Measurements from ENCODE around the gene CHMP5.
A peak's percentile ranks its signal among the peaks of the same experiment; 100 is the strongest.

The CHMP5 gene

DNA sequence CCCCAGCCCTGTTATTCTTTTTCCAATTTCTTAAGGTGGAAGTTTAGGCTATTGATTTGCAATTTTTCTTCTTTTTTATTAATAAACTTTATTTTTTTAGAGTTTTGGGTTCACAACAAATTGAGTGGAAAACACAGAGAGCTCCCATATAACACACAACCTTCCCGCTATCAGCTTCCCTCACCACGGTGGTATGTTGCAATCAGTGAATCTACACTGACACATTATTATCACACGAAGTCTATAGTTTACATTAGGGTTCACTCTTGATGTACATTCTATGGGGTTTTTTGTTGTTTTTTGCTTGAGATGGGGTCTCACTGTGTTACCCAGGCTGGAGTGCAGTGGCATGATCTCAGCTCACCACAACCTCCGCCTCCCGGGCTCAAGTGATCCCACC, 20.7 kb downstream of the CHMP5 start:
- no peak overlapping the region for H3K4me3 ChIP-seq (ENCODE audit: low read depth, low read length)
- H3K79me2 ChIP-seq (ENCODE audit: control insufficient read depth, insufficient read depth, low read length, unreplicated experiment): no peaks in the 10 kb centered on the region
- no peaks in the 10 kb centered on the region for H3K4me1 ChIP-seq (ENCODE audit: control insufficient read depth, insufficient read depth, low read length, unreplicated experiment)
- no peak overlapping the region for H2AFZ ChIP-seq (ENCODE audit: low read length, unreplicated experiment)
- H3K36me3 ChIP-seq (ENCODE audit: insufficient read depth, low read length): peaks cover 16% of the 10 kb centered on the region
- H3K27ac ChIP-seq (ENCODE audit: low read depth, low read length): no peak overlapping the region
- H3K27me3 ChIP-seq (ENCODE audit: insufficient read depth, low read length): no peaks in the 10 kb centered on the region

DNA sequence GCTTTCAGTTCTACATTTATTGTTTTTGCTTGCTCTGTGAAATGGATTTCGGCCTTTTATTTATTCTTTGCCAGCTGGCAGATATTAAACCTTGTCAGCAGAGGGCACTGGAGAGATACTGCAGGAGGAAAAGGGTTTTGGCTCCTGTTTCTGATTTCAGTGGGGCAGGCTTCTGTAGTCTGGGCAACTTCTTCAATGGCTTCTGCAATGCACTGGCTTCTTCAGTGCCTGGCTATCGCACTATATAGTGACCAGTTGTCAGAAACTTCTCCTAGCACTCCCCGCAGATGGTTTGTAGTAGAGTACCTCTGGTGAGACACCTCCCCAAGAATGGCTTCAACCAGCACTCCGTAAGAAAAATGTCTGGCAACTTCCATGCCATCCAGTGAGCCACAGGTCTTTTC, 22.2 kb downstream of the CHMP5 start:
- Histone ChIP-seq H3K79me2 (ENCODE audit: control insufficient read depth, insufficient read depth, low read length, unreplicated experiment) (peaks cover 13% of the 10 kb centered on the region), H3K27ac (ENCODE audit: low read depth, low read length) (0 out of 2 replicates have a peak overlapping the region, but pooled peaks have one; percentile 15), H3K36me3 (ENCODE audit: insufficient read depth, low read length) (peaks cover 8% of the 10 kb centered on the region; the same call in 1 of the 2 replicates), H3K4me1 (ENCODE audit: control insufficient read depth, insufficient read depth, low read length, unreplicated experiment) (peaks cover 9% of the 10 kb centered on the region), H2AFZ (ENCODE audit: low read length, unreplicated experiment) (no peak overlapping the region), H3K4me3 (ENCODE audit: low read depth, low read length) (no peak overlapping the region), H3K27me3 (ENCODE audit: insufficient read depth, low read length) (no peaks in the 10 kb centered on the region)

DNA sequence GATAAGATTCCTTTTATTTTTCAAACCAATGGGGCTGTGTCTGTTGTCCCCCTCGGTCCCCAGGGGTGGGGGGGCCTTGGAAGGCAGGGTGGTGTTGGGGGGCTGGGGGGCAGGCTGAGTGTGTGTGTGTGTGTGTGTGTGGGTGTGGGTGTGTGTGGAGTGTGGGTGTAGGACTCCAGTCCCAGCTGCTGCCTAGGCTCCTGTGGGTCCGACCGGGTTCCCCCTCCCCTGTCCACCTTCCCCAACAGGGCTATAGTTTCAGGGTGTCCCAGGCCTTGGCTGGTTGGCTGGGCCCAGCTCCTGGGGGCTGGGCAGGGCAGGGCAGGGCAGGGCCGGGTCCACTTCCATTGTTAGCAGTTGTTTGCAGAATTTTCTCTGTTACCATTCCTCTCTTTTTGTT, 23.4 kb downstream of the CHMP5 start:
- H3K27ac ChIP-seq (ENCODE audit: low read depth, low read length): no peak overlapping the region

DNA sequence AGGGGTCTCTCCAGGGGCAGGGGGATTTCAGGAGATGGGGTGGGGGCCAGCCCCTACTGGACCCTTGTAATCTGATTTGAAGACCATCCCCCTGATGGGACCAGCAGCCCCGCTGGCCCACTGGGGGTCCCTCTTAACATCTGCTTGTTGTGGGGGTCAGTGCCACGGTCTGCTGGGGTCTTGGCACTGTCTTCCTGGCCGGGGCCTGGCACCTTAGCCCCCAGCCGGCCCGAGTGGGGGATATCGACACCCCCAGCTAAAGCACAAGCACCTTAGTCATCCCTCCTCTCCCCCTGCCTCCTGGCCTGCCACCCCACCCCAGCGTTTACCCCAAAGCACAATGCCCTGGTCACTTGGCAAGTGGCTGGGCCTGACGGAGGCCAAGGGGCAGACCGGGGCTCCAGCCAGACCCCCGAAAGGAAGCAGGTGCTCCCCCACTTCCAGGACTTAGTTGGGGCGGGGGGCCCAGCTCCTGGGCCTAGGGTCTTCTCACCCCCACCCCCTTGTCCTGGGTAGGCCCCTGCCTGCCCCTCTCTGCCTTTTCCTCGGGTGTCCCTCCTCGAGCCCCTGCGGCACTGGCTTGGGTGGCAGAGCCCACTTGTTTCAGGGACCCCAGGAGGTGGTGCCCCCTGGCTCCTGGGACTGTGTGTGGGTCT, 24.1 kb downstream of the CHMP5 start:
- Histone ChIP-seq H3K27me3 (ENCODE audit: insufficient read depth, low read length) (no peaks in the 10 kb centered on the region), H3K4me3 (ENCODE audit: low read depth, low read length) (no peak overlapping the region), H3K79me2 (ENCODE audit: control insufficient read depth, insufficient read depth, low read length, unreplicated experiment) (peaks cover 32% of the 10 kb centered on the region), H3K27ac (ENCODE audit: low read depth, low read length) (peak overlapping the region; percentile 99), H3K36me3 (ENCODE audit: insufficient read depth, low read length) (peaks cover 15% of the 10 kb centered on the region), H3K4me1 (ENCODE audit: control insufficient read depth, insufficient read depth, low read length, unreplicated experiment) (peaks cover 22% of the 10 kb centered on the region), H2AFZ (ENCODE audit: low read length, unreplicated experiment) (no peak overlapping the region)

More for the DNA sequence above, 23.4 kb downstream of the CHMP5 start:
- Histone ChIP-seq H3K36me3 (ENCODE audit: insufficient read depth, low read length) (peaks cover 10% of the 10 kb centered on the region), H3K79me2 (ENCODE audit: control insufficient read depth, insufficient read depth, low read length, unreplicated experiment) (peaks cover 24% of the 10 kb centered on the region), H3K27me3 (ENCODE audit: insufficient read depth, low read length) (no peaks in the 10 kb centered on the region), H2AFZ (ENCODE audit: low read length, unreplicated experiment) (no peak overlapping the region), H3K4me3 (ENCODE audit: low read depth, low read length) (no peak overlapping the region), H3K4me1 (ENCODE audit: control insufficient read depth, insufficient read depth, low read length, unreplicated experiment) (peaks cover 21% of the 10 kb centered on the region)

DNA sequence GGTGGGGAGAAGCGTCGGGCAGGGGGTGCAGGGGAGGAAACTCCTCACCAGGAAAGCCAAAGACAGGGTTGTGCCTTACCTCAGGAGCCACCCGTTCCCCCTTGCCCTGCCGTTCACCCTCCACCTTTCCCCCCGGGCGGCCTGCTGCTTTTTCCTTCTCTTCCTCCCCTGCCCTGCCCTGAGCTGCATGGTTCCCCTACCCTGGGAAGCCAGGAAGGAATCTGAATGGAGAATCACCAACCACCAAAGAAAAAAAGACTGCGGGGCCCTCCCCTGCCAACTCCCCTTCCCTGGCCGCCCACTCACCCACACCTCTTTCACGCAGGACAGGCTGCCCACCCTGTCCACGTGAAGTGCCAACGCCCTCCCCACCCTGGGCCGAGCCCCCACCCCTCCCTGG, 24.6 kb downstream of the CHMP5 start:
- Histone ChIP-seq H3K36me3 (ENCODE audit: insufficient read depth, low read length) (peaks cover 18% of the 10 kb centered on the region), H3K4me1 (ENCODE audit: control insufficient read depth, insufficient read depth, low read length, unreplicated experiment) (peaks cover 22% of the 10 kb centered on the region), H3K79me2 (ENCODE audit: control insufficient read depth, insufficient read depth, low read length, unreplicated experiment) (peaks cover 37% of the 10 kb centered on the region), H3K27ac (ENCODE audit: low read depth, low read length) (peak overlapping the region; percentile 99), H3K27me3 (ENCODE audit: insufficient read depth, low read length) (no peaks in the 10 kb centered on the region), H3K4me3 (ENCODE audit: low read depth, low read length) (peak overlapping the region; percentile 91), H2AFZ (ENCODE audit: low read length, unreplicated experiment) (no peak overlapping the region)

DNA sequence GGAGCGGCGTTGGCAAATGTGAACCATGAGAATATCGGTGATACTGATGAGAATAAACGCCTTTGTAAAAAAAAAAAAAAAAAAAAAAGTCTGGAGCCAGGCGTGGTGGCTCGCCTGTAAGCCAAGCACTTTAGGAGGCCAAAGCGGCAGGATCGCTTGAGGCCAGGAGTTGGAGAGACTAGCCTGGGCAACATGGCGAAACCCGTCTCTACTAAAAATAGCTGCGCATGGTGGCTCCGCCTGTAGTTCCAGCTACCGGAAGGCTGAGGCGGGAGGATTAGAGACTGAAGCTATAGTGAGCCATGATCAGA, 25.0 kb downstream of the CHMP5 start:
- H3K79me2 ChIP-seq (ENCODE audit: control insufficient read depth, insufficient read depth, low read length, unreplicated experiment): peaks cover 41% of the 10 kb centered on the region
- H3K4me3 ChIP-seq (ENCODE audit: low read depth, low read length): peak overlapping the region; percentile 91
- peaks cover 22% of the 10 kb centered on the region for H3K4me1 ChIP-seq (ENCODE audit: control insufficient read depth, insufficient read depth, low read length, unreplicated experiment)
- H3K27me3 ChIP-seq (ENCODE audit: insufficient read depth, low read length): no peaks in the 10 kb centered on the region
- H3K27ac ChIP-seq (ENCODE audit: low read depth, low read length): peak overlapping the region; percentile 99
- peaks cover 22% of the 10 kb centered on the region for H3K36me3 ChIP-seq (ENCODE audit: insufficient read depth, low read length)
- H2AFZ ChIP-seq (ENCODE audit: low read length, unreplicated experiment): peak overlapping the region; percentile 86

DNA sequence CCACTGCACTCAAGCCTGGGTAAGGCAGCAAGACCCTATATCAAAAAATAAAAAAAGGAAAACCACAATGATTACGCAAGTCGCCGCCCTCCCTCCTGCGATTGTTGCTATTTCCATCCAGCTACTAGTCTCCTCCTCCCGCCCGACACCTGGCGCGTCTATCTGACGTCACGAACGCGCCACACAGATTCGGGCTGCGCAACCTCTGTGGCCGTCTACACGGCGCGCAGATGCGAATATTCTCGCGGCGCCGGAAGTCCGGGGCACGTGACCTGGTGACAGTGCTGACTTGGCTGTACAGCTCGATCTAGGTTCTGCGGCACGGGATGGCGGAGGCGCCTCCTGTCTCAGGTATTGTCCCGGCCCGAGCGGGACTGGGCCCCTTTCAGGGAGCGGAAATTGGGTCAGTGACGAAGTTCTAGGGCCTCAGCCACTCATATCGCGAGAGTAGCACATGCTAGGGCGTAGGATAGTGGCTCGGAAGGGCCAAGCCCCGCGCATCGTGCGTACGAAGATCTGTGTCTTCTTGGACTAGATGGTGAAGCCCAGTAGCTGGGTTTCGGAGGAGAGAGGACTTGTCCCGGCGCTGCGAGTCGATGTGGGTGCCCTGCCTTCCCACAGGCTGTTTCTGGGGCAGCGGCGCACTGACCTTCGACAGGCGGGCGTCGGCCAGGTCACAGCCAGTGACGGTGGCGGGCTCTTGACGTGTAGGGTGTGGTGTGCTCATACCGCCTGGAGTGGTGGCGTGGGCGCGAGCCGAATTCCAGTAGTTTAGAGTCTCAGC, 25.6 kb downstream of the CHMP5 start, which contains the start of gene NFX1:
Gene NFX1, plus strand, starts transcription at position 270 of the 784 bp plus-strand sequence. Its CDS starts 57 bp downstream, at position 327.
- Histone ChIP-seq H3K4me1 (ENCODE audit: control insufficient read depth, insufficient read depth, low read length, unreplicated experiment) (peaks cover 22% of the 10 kb centered on the region), H3K4me3 (ENCODE audit: low read depth, low read length) (peak within 1 kb of the TSS; percentile 91), H3K27me3 (ENCODE audit: insufficient read depth, low read length) (no peaks in the 10 kb centered on the region), H3K36me3 (ENCODE audit: insufficient read depth, low read length) (peaks cover 22% of the 10 kb centered on the region), H3K79me2 (ENCODE audit: control insufficient read depth, insufficient read depth, low read length, unreplicated experiment) (peaks cover 46% of the 10 kb centered on the region), H3K27ac (ENCODE audit: low read depth, low read length) (peak within 1 kb of the TSS; percentile 99), H2AFZ (ENCODE audit: low read length, unreplicated experiment) (peak within 1 kb of the TSS; percentile 86)

DNA sequence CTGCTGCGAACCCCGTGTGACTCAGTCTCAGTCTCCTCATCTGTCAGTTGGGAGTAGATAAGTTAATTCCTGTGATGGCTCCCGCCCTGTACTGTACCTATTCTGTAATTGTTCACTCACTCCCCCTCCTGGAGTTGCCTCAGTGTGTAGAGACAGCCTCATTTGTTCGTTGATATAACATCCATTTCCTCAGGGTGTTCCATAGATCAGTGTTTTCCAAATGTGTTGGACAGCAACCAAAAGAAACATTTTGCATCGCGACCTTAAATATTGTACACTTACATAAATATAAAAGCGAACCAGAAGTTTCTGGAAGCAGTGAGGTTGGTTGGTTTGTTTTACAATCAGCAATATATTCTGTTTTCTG, 26.2 kb downstream of the CHMP5 start:
- Histone ChIP-seq H3K79me2 (ENCODE audit: control insufficient read depth, insufficient read depth, low read length, unreplicated experiment) (peaks cover 50% of the 10 kb centered on the region), H3K4me1 (ENCODE audit: control insufficient read depth, insufficient read depth, low read length, unreplicated experiment) (peaks cover 22% of the 10 kb centered on the region), H2AFZ (ENCODE audit: low read length, unreplicated experiment) (no peak overlapping the region), H3K36me3 (ENCODE audit: insufficient read depth, low read length) (peaks cover 22% of the 10 kb centered on the region), H3K4me3 (ENCODE audit: low read depth, low read length) (peak overlapping the region; percentile 91), H3K27ac (ENCODE audit: low read depth, low read length) (peak overlapping the region; percentile 99), H3K27me3 (ENCODE audit: insufficient read depth, low read length) (no peaks in the 10 kb centered on the region)

DNA sequence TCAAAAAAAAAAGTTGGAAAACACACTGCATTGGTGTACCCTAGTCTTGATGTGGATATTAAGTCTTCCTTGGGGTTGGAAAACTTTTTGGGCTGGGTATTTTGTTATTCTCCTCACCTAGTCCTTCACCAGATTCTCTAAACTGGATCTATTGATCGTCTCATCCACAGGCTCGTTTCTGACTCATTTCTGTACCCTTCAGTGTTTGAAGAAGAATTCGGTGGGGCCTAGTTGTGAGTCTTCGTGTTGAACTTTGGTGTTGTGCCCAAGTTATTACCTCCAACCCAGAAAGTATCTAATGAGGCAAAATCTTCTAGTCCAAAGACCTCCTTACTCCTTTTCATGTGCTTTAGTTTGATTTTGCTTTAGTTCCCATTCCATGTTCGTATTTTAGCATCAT, 27.1 kb downstream of the CHMP5 start:
- Histone ChIP-seq H3K27ac (ENCODE audit: low read depth, low read length) (peak overlapping the region; percentile 37; the same call in 1 of the 2 replicates), H3K4me1 (ENCODE audit: control insufficient read depth, insufficient read depth, low read length, unreplicated experiment) (peaks cover 22% of the 10 kb centered on the region), H2AFZ (ENCODE audit: low read length, unreplicated experiment) (no peak overlapping the region), H3K36me3 (ENCODE audit: insufficient read depth, low read length) (peaks cover 28% of the 10 kb centered on the region), H3K27me3 (ENCODE audit: insufficient read depth, low read length) (no peaks in the 10 kb centered on the region), H3K79me2 (ENCODE audit: control insufficient read depth, insufficient read depth, low read length, unreplicated experiment) (peaks cover 59% of the 10 kb centered on the region), H3K4me3 (ENCODE audit: low read depth, low read length) (peak overlapping the region; percentile 91; the same call in 1 of the 2 replicates)

DNA sequence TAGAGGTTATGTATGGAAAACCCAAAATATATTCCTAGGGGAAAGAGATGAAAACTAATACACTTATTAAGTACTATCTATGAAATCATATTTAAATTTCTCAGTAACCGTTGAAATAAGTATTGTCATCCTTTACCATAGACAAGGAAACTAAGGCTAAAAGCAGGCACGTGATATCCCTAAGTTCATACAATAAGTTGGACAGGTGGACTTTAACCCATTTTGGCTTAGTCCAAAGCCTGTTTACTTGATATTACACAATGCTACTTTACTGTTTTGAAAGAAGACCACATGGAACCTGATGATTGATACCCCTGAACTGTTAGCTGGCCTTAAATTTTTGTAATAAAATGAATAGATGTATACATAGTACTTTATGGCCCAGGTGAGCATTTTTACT, 28.9 kb downstream of the CHMP5 start:
- H3K4me1 ChIP-seq (ENCODE audit: control insufficient read depth, insufficient read depth, low read length, unreplicated experiment): peaks cover 31% of the 10 kb centered on the region
- peaks cover 34% of the 10 kb centered on the region for H3K36me3 ChIP-seq (ENCODE audit: insufficient read depth, low read length)

More for the DNA sequence above, 28.9 kb downstream of the CHMP5 start:
- Histone ChIP-seq H3K27me3 (ENCODE audit: insufficient read depth, low read length) (no peaks in the 10 kb centered on the region), H3K27ac (ENCODE audit: low read depth, low read length) (no peak overlapping the region), H3K4me3 (ENCODE audit: low read depth, low read length) (no peak overlapping the region), H2AFZ (ENCODE audit: low read length, unreplicated experiment) (no peak overlapping the region), H3K79me2 (ENCODE audit: control insufficient read depth, insufficient read depth, low read length, unreplicated experiment) (peaks cover 77% of the 10 kb centered on the region)
